Caco-2 (cell line): ENCODE results near the gene CDK14. TPM values are rescaled to one million over a fixed set of nuclear protein-coding genes. Genes with fewer than 3 reads are reported as not detected.

Source experiments
- BruUV-seq: library from RNA; stranded (reverse); fragments of 400-500 nt; replicated peaks from 2 replicates; lab custom pipeline; 2021; lab: Mats Ljungman, UMichigan
- CTCF ChIA-PET: fragments of 300-600 bp; sonication (Branson Sonifier 250); formaldehyde crosslinking; loops from one replicate; lab custom pipeline; 2022; ENCODE audit warnings: antibody characterized with exemption; lab: Charles Lee
- POLR2A ChIA-PET: fragments of 300-600 bp; sonication (Branson Sonifier 250); formaldehyde crosslinking; loops from one replicate; lab custom pipeline; 2022; ENCODE audit warnings: antibody characterized with exemption; lab: Charles Lee
- DNase-seq, 2 experiments: peaks; one replicate each; pipeline versions ENCODE4 v3.0.0 to v3.0.0-alpha.2; 2020 to 2022
- H3K27me3 ChIP-seq: replicated peaks from 2 replicates; pipeline ENCODE4 v1.6.0; 2011; ENCODE audit warnings: low read length; ENCODE audit not compliant: control insufficient read depth, insufficient read depth
- H3K36me3 ChIP-seq: 2 replicates; pipeline ENCODE4 v1.5.1; 2011; ENCODE audit warnings: low read length; ENCODE audit not compliant: control insufficient read depth, insufficient read depth
- H3K4me1 ChIP-seq: fragments of 250-450 bp; sonication (Bioruptor Pico); 2 replicates; pipeline ENCODE4 v1.5.1; 2020; ENCODE audit warnings: mild to moderate bottlenecking
- H3K4me3 ChIP-seq: 2 replicates; pipeline ENCODE4 v1.5.1; 2011; ENCODE audit warnings: low read depth, mild to moderate bottlenecking, control low read depth, low read length
- H3K9me3 ChIP-seq: fragments of 250-450 bp; sonication (Bioruptor Pico); 2 replicates; pipeline ENCODE4 v1.5.1; 2020; ENCODE audit warnings: mild to moderate bottlenecking, moderate library complexity
- H3K27ac Mint-ChIP-seq: one replicate; pipeline ENCODE4 v1.8.0; 2022; ENCODE audit warnings: mixed read lengths; ENCODE audit not compliant: unreplicated experiment
- H3K27me3 Mint-ChIP-seq: one replicate; pipeline ENCODE4 v1.8.0; 2022; ENCODE audit warnings: mixed read lengths; ENCODE audit not compliant: insufficient read depth, unreplicated experiment
- H3K36me3 Mint-ChIP-seq: one replicate; pipeline ENCODE4 v1.8.0; 2022; ENCODE audit warnings: mild to moderate bottlenecking, mixed read lengths; ENCODE audit not compliant: insufficient read depth, unreplicated experiment
- H3K4me1 Mint-ChIP-seq: one replicate; pipeline ENCODE4 v1.8.0; 2022; ENCODE audit warnings: low read depth, mixed read lengths; ENCODE audit not compliant: unreplicated experiment
- H3K4me3 Mint-ChIP-seq: one replicate; pipeline ENCODE4 v1.8.0; 2022; ENCODE audit warnings: mild to moderate bottlenecking, moderate library complexity, mixed read lengths; ENCODE audit not compliant: unreplicated experiment
- H3K9me3 Mint-ChIP-seq: one replicate; pipeline ENCODE4 v1.8.0; 2022; ENCODE audit warnings: mixed read lengths; ENCODE audit not compliant: unreplicated experiment
- CTCF ChIP-seq, 2 experiments: fragments of 200-600 bp in 1 of 2; IDR thresholded peaks; 1 replicate in 1 of 2; 2 replicates in 1 of 2; pipeline versions ENCODE4 v1.5.1 to v1.8.0; 2011 to 2022; ENCODE audit warnings: antibody characterized with exemption in 1 of 2, control low read depth in 1 of 2, inconsistent platforms in 1 of 2, low read depth in 1 of 2, low read length in 1 of 2, mild to moderate bottlenecking in 1 of 2, moderate library complexity in 1 of 2; ENCODE audit not compliant: insufficient read depth in 1 of 2, severe bottlenecking in 1 of 2, unreplicated experiment in 1 of 2
- intact Hi-C: fragments of 100-400 bp; cut with micrococcal nuclease; formaldehyde crosslinking; loops from one replicate; pipeline ENCODE4 v1.10.0; 2022; ENCODE audit not compliant: unreplicated experiment
- total RNA-seq: library from RNA; stranded (reverse); gene quantifications from 2 replicates; pipeline ENCODE4 v1.2.3, GENCODE V29; 2022

Gene CDK14
- total RNA-seq, 1 experiment from 2014 or later = 18.2 TPM

GRCh38 chr7:91126762-91127161 is 530.6 kb downstream of the CDK14 start:
- DNase-seq = no peak
- H3K4me3 Mint-ChIP-seq = no peak overlapping the region
- H3K9me3 Mint-ChIP-seq = no peaks in the 10 kb centered on the region
- Histone ChIP-seq H3K4me3 (no peak overlapping the region), H3K36me3 (no peaks in the 10 kb centered on the region), H3K4me1 (no peaks in the 10 kb centered on the region), H3K27me3 (no peaks in the 10 kb centered on the region), H3K9me3 (no peaks in the 10 kb centered on the region)
- POLR2A ChIA-PET = no interaction called here
- no peaks in the 10 kb centered on the region for H3K4me1 Mint-ChIP-seq
- CTCF ChIA-PET = no interaction called here
- BruUV-seq = no TSS peak
- intact Hi-C loops = no loop called here
- H3K27ac Mint-ChIP-seq = no peak overlapping the region
- H3K27me3 Mint-ChIP-seq = no peaks in the 10 kb centered on the region
- no peak for TF ChIP-seq CTCF (IDR thresholded peaks at IDR 0.05; ENCODE audit: insufficient read depth in 1 of 2, low read depth in 1 of 2, low read length in 1 of 2, severe bottlenecking in 1 of 2, unreplicated experiment in 1 of 2)
- H3K36me3 Mint-ChIP-seq = no peaks in the 10 kb centered on the region

GRCh38 chr7:91127325-91127724 is 531.2 kb downstream of the CDK14 start:
- intact Hi-C loops = no loop called here
- no peaks in the 10 kb centered on the region for H3K27me3 ChIP-seq
- Mint-ChIP-seq H3K4me1 (no peaks in the 10 kb centered on the region), H3K27ac (no peak overlapping the region), H3K36me3 (no peaks in the 10 kb centered on the region), H3K9me3 (no peaks in the 10 kb centered on the region), H3K27me3 (no peaks in the 10 kb centered on the region), H3K4me3 (no peak overlapping the region)
- no peaks in the 10 kb centered on the region for H3K36me3 ChIP-seq
- no peaks in the 10 kb centered on the region for H3K4me1 ChIP-seq
- H3K9me3 ChIP-seq = no peaks in the 10 kb centered on the region
- ChIA-PET CTCF (no interaction called here), POLR2A (no interaction called here)
- no peak for TF ChIP-seq CTCF (IDR thresholded peaks at IDR 0.05; ENCODE audit: insufficient read depth in 1 of 2, low read depth in 1 of 2, low read length in 1 of 2, severe bottlenecking in 1 of 2, unreplicated experiment in 1 of 2)
- BruUV-seq = no TSS peak
- no peak overlapping the region for H3K4me3 ChIP-seq
- DNase-seq = no peak

GRCh38 chr7:91127959-91128358 is 531.8 kb downstream of the CDK14 start:
- intact Hi-C loops = no loop called here
- no peak for TF ChIP-seq CTCF (IDR thresholded peaks at IDR 0.05; ENCODE audit: insufficient read depth in 1 of 2, low read depth in 1 of 2, low read length in 1 of 2, severe bottlenecking in 1 of 2, unreplicated experiment in 1 of 2)
- no TSS peak for BruUV-seq
- Histone ChIP-seq H3K27me3 (no peaks in the 10 kb centered on the region), H3K4me1 (no peaks in the 10 kb centered on the region), H3K36me3 (no peaks in the 10 kb centered on the region), H3K9me3 (no peaks in the 10 kb centered on the region), H3K4me3 (no peak overlapping the region)
- H3K4me1 Mint-ChIP-seq = no peaks in the 10 kb centered on the region
- ChIA-PET POLR2A (no interaction called here), CTCF (no interaction called here)
- H3K36me3 Mint-ChIP-seq = no peaks in the 10 kb centered on the region
- no peaks in the 10 kb centered on the region for H3K9me3 Mint-ChIP-seq
- H3K27me3 Mint-ChIP-seq = no peaks in the 10 kb centered on the region
- no peak overlapping the region for H3K27ac Mint-ChIP-seq
- H3K4me3 Mint-ChIP-seq = no peak overlapping the region
- DNase-seq = no peak
